NCI-H2227 (cell line): Measurements from ENCODE around the gene LASP1NB.
"Not testable (repeated sequence)": the region's sequence is repeated elsewhere in the genome, so short reads cannot be mapped to it uniquely, and the experiment has no call there.

Experiments
- DNase-seq: peaks from one replicate; lab custom pipeline; 2025; ENCODE audit not compliant: unreplicated experiment; lab: John Stamatoyannopoulos, UW

Gene LASP1NB

GRCh38 chr17:38896346-38896954 is 29.0 kb upstream of the LASP1NB start:
- peak; percentile 20 for DNase-seq

- no peak for DNase-seq
Observed at GRCh38 chr17:38897176-38897575, 28.2 kb upstream of the LASP1NB start.

GRCh38 chr17:38897671-38898290 is 27.6 kb upstream of the LASP1NB start:
- no peak for DNase-seq

GRCh38 chr17:38898291-38898679 is 27.1 kb upstream of the LASP1NB start:
- DNase-seq = no peak

GRCh38 chr17:38898812-38899348 is 26.5 kb upstream of the LASP1NB start:
- no peak for DNase-seq

- DNase-seq = no peak
Observed at GRCh38 chr17:38899421-38899820, 26.0 kb upstream of the LASP1NB start.

- peak; percentile 71 for DNase-seq
Observed at GRCh38 chr17:38900978-38901656, 24.3 kb upstream of the LASP1NB start.

- no peak for DNase-seq
Observed at GRCh38 chr17:38903404-38903803, 22.0 kb upstream of the LASP1NB start.

GRCh38 chr17:38904892-38905291 is 20.5 kb upstream of the LASP1NB start:
- DNase-seq = no peak

- no peak for DNase-seq
Observed at GRCh38 chr17:38905375-38905774, 20.0 kb upstream of the LASP1NB start.

- no peak for DNase-seq
Observed at GRCh38 chr17:38906460-38907228, 18.8 kb upstream of the LASP1NB start.

GRCh38 chr17:38907930-38908675 is 17.3 kb upstream of the LASP1NB start:
- DNase-seq = no peak

GRCh38 chr17:38908676-38909181 is 16.7 kb upstream of the LASP1NB start:
- DNase-seq = no peak

GRCh38 chr17:38910325-38910724 is 15.1 kb upstream of the LASP1NB start:
- DNase-seq = no peak

- no peak for DNase-seq
Observed at GRCh38 chr17:38911081-38911730, 14.2 kb upstream of the LASP1NB start.

GRCh38 chr17:38911731-38912081 is 13.7 kb upstream of the LASP1NB start:
- not testable (repeated sequence) for DNase-seq

- no peak for DNase-seq
Observed at GRCh38 chr17:38912221-38912813, 13.1 kb upstream of the LASP1NB start.

- no peak for DNase-seq
Observed at GRCh38 chr17:38914741-38915638, 10.4 kb upstream of the LASP1NB start.

GRCh38 chr17:38915639-38915995 is 9.8 kb upstream of the LASP1NB start:
- DNase-seq = no peak
